ENCODE data around the gene TCHP.

DNA sequence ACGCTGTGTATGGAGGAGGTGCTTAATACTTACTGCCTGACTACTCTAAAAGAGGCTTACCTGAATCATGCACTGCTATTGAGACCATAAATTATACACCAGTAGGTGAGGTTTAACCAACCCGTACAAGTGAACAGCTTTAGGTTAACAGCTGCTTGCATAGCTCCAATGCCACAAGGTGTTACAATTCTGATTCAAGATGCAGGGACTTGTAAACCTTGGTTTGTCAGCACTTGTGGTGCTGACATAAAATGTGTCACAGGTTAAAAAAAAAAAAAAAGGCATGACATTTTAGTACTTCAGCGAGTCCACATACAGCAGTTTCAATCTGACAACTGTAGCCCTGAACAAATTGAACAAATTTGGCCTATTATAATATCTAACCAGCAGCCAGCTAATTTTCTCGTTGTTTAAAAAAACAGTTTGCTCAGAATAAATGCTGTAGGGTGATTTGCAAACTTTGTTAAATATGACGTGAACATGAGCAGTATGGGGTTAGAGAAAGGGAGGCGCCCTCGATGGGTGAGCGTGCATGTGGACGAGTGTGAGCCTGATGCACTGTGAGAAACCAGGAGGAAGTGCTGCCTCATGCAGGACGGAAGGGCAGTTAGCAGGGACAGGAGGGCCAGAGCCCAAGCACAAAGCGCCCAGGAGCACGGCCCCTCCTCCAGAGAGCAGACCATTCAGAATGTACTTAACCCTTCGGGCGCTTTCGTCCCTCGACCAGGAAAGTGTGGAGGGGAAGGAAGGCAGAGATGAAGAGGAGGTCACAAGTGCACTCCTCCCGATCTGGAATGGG is 44.7 kb downstream of the TCHP start:
- TF ChIP-seq, protein P1, sequence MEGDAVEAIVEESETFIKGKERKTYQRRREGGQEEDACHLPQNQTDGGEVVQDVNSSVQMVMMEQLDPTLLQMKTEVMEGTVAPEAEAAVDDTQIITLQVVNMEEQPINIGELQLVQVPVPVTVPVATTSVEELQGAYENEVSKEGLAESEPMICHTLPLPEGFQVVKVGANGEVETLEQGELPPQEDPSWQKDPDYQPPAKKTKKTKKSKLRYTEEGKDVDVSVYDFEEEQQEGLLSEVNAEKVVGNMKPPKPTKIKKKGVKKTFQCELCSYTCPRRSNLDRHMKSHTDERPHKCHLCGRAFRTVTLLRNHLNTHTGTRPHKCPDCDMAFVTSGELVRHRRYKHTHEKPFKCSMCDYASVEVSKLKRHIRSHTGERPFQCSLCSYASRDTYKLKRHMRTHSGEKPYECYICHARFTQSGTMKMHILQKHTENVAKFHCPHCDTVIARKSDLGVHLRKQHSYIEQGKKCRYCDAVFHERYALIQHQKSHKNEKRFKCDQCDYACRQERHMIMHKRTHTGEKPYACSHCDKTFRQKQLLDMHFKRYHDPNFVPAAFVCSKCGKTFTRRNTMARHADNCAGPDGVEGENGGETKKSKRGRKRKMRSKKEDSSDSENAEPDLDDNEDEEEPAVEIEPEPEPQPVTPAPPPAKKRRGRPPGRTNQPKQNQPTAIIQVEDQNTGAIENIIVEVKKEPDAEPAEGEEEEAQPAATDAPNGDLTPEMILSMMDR (conservative IDR thresholded peaks at IDR 0.05; ENCODE audit: low read length): no peak
- TF ChIP-seq EZH2phosphoT487 (IDR thresholded peaks at IDR 0.05; ENCODE audit: borderline replicate concordance): no peak
